Neutrophil (primary cell): ENCODE measurements around the gene ASAP3.
"Not testable (repeated sequence)": the region's sequence is repeated elsewhere in the genome, so short reads cannot be mapped to it uniquely, and the experiment has no call there.

ENCODE experiments used
- H3K27ac ChIP-seq: fragments of 200-600 bp; sonication (generic); 2 replicates; pipeline ENCODE4 v1.5.1; 2016; ENCODE audit warnings: mild to moderate bottlenecking, moderate library complexity
- H3K27me3 ChIP-seq: fragments of 200-600 bp; sonication (generic); 2 replicates; pipeline ENCODE4 v1.6.0; 2016; ENCODE audit warnings: mild to moderate bottlenecking
- H3K36me3 ChIP-seq: fragments of 200-600 bp; sonication (generic); 2 replicates; pipeline ENCODE4 v1.5.1; 2017
- H3K4me1 ChIP-seq, 2 experiments: fragments of 200-600 bp in 1 of 2; sonication (generic) in 1 of 2; 1 replicate in 1 of 2; 2 replicates in 1 of 2; pipeline versions ENCODE4 v1.5.1 to v1.6.1; 2013 to 2016; ENCODE audit warnings: low read depth in 1 of 2, low read length in 1 of 2, mild to moderate bottlenecking in 1 of 2, moderate library complexity in 1 of 2; ENCODE audit not compliant: control insufficient read depth in 1 of 2, insufficient read depth in 1 of 2
- H3K4me3 ChIP-seq, 2 experiments: fragments of 200-600 bp in 1 of 2; sonication (generic) in 1 of 2; 1 replicate in 1 of 2; 2 replicates in 1 of 2; pipeline ENCODE4 v1.5.1; 2013 to 2016; ENCODE audit warnings: low read depth in 1 of 2, low read length in 1 of 2, mild to moderate bottlenecking in 1 of 2, moderate library complexity in 1 of 2
- H3K9me3 ChIP-seq: fragments of 200-600 bp; sonication (generic); 2 replicates; pipeline ENCODE4 v1.5.1; 2016
- TF ChIP-seq, protein P1 (sequence below): fragments of 200-600 bp; sonication (generic); IDR thresholded peaks from 2 replicates; pipeline ENCODE4 v1.5.1; 2016; ENCODE audit warnings: antibody characterized with exemption

The ASAP3 gene

DNA sequence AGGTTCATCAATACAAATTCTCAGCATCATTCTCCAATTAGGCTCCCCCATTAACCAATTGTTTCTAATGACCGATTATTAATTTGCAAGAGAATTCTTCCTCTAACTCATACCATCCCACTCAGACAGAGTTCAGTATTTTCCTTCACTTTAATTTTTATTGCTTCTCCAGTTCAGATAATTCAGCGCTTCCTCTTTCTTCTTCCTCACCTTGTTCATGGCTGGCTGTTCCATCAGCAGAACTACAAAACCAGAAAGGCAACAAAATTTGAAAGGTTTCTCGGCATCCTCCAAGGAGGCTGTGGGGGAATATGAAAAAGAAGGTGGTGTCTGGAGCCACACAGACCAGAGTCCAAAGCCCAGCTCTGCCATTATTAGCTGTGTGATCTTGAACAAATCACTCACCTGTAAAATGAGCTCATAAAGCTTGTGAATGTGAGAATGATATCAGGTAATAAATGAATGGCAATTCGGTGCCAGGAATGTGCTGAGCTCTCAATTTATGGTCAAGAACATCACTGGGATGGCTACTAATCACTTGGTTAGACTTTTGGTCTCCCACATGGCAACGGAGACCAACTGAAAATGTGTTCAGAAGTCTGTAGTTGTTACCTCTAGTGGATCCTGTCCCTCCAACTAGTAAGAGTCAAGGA lies 102.6 kb downstream of the ASAP3 start:
- Histone ChIP-seq H3K36me3 (no peaks in the 10 kb centered on the region), H3K27me3 (no peaks in the 10 kb centered on the region), H3K27ac (no peak overlapping the region), H3K4me3 (no peak overlapping the region), H3K9me3 (no peaks in the 10 kb centered on the region), H3K4me1 (no peaks in the 10 kb centered on the region)
- TF ChIP-seq, protein P1, sequence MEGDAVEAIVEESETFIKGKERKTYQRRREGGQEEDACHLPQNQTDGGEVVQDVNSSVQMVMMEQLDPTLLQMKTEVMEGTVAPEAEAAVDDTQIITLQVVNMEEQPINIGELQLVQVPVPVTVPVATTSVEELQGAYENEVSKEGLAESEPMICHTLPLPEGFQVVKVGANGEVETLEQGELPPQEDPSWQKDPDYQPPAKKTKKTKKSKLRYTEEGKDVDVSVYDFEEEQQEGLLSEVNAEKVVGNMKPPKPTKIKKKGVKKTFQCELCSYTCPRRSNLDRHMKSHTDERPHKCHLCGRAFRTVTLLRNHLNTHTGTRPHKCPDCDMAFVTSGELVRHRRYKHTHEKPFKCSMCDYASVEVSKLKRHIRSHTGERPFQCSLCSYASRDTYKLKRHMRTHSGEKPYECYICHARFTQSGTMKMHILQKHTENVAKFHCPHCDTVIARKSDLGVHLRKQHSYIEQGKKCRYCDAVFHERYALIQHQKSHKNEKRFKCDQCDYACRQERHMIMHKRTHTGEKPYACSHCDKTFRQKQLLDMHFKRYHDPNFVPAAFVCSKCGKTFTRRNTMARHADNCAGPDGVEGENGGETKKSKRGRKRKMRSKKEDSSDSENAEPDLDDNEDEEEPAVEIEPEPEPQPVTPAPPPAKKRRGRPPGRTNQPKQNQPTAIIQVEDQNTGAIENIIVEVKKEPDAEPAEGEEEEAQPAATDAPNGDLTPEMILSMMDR, result no peak

DNA sequence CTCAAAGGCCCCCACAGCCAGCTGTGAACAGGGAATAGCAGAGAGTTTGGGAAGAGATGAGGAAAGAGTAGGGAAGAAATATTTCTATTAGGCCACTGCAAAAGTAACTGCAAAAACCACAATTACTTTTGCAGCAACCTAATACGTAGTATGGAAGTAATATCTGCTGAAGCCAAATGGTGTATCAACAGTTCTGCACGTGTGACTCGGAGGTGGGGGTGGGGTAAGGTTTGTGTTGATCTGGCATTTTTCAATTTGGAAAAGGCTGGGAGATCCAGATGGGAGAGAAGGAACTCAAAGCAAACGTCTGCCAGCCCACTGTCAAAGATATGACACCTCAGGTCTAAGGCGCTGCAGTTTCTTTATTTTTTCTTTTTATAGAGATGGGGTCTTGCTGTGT lies 103.3 kb downstream of the ASAP3 start:
- H3K27me3 ChIP-seq, result no peaks in the 10 kb centered on the region
- H3K4me3 ChIP-seq, result no peak overlapping the region
- TF ChIP-seq, protein P1, result no peak
- H3K27ac ChIP-seq, result no peak overlapping the region
- H3K36me3 ChIP-seq, result no peaks in the 10 kb centered on the region
- no peaks in the 10 kb centered on the region for H3K9me3 ChIP-seq
- no peaks in the 10 kb centered on the region for H3K4me1 ChIP-seq

GRCh38 chr1:23380236-23380635 lies 103.7 kb downstream of the ASAP3 start:
- H3K27me3 ChIP-seq, H3K36me3 ChIP-seq, H3K4me1 ChIP-seq, H3K27ac ChIP-seq, H3K9me3 ChIP-seq, H3K4me3 ChIP-seq: not testable (repeated sequence)
